22Rv1 (cell line): ENCODE measurements around the gene OXT.
"Not testable (repeated sequence)": the region's sequence is repeated elsewhere in the genome, so short reads cannot be mapped to it uniquely, and the experiment has no call there.

ENCODE experiments used
- H3K27ac ChIP-seq: fragments of 450-650 bp; 2 replicates; pipeline ENCODE4 v1.5.1; 2017
- ZFX ChIP-seq: fragments of 450-650 bp; IDR thresholded peaks from 2 replicates; pipeline ENCODE4 v1.6.1; 2017; ENCODE audit warnings: antibody characterized with exemption, borderline replicate concordance
- TF ChIP-seq, protein P1 (sequence below): fragments of 450-650 bp; IDR thresholded peaks from 2 replicates; pipeline ENCODE4 v1.5.1; 2017; ENCODE audit warnings: mild to moderate bottlenecking

Gene OXT

GRCh38 chr20:3045042-3045815, 26.2 kb upstream of the OXT start:
- H3K27ac ChIP-seq = peak overlapping the region; percentile 88
- no peak for TF ChIP-seq ZFX
- TF ChIP-seq, protein P1, sequence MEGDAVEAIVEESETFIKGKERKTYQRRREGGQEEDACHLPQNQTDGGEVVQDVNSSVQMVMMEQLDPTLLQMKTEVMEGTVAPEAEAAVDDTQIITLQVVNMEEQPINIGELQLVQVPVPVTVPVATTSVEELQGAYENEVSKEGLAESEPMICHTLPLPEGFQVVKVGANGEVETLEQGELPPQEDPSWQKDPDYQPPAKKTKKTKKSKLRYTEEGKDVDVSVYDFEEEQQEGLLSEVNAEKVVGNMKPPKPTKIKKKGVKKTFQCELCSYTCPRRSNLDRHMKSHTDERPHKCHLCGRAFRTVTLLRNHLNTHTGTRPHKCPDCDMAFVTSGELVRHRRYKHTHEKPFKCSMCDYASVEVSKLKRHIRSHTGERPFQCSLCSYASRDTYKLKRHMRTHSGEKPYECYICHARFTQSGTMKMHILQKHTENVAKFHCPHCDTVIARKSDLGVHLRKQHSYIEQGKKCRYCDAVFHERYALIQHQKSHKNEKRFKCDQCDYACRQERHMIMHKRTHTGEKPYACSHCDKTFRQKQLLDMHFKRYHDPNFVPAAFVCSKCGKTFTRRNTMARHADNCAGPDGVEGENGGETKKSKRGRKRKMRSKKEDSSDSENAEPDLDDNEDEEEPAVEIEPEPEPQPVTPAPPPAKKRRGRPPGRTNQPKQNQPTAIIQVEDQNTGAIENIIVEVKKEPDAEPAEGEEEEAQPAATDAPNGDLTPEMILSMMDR = no peak

GRCh38 chr20:3045816-3046676, 25.4 kb upstream of the OXT start, which contains the start of gene MRPS26:
Gene MRPS26, plus strand, starts transcription at chr20:3046052. Its CDS starts 17 bp downstream, at chr20:3046069.
- peak within 1 kb of the TSS; percentile 88 for H3K27ac ChIP-seq
- TF ChIP-seq, protein P1 = no peak
- TF ChIP-seq ZFX = peak; percentile 29; the same call in 1 of the 2 replicates

- TF ChIP-seq, protein P1 = no peak
- TF ChIP-seq ZFX = no peak
Measured at GRCh38 chr20:3046677-3047462, 24.6 kb upstream of the OXT start.

GRCh38 chr20:3047486-3048419, 23.7 kb upstream of the OXT start:
- H3K27ac ChIP-seq = peak overlapping the region; percentile 88
- TF ChIP-seq, protein P1 = no peak
- no peak for TF ChIP-seq ZFX

More at GRCh38 chr20:3046677-3047462, 24.6 kb upstream of the OXT start:
- peak overlapping the region; percentile 88 for H3K27ac ChIP-seq

DNA sequence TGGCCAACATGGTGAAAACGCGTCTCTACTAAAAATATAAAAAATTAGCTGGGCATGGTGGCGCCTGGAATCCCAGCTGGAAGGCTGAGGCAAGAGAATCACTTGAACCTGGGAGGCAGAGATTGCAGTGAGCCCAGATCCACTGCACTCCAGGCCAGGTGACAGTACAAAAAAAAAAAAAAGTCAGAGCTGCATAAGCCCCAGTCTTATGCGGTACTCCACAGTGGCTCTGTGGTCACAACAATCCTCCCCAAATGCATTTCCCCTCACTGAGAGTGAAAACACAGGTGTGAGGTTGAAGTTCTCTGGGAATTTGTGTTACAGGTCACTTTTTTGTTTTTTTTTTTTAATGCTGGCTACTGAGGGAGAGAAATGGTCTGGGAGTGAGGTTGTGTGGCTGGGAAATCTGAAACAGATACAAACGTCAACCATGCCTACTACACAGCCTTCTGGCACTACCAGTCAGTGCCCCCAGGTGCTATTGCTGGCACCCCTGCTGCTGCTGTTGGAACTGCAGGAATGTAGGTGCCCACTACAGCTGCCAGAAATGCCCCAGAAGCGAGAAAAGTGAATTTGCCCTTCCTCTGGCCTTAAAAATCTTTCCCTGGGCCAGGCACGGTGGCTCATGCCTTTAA, 19.9 kb upstream of the OXT start:
- no peak overlapping the region for H3K27ac ChIP-seq
- TF ChIP-seq, protein P1 = no peak
- no peak for TF ChIP-seq ZFX

DNA sequence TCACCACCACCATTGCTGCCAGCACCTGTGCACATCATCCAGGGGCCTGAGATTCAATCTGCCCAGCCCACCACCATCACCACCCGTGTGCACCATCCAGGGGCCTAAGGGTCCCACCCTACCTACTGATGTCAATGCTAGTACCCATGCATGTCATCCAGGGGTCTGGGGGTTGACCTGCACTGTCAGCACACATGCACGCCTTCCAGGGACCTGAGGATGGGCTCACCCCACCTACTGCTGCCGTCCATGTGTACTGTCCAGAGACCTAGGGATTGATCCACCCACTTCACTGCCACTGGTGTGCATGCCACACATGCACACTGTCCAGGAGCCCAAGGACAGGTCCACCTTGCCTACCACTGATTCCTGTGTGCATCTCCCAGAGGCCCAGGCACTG, 11.9 kb upstream of the OXT start:
- TF ChIP-seq, protein P1 = no peak
- no peak for TF ChIP-seq ZFX

DNA sequence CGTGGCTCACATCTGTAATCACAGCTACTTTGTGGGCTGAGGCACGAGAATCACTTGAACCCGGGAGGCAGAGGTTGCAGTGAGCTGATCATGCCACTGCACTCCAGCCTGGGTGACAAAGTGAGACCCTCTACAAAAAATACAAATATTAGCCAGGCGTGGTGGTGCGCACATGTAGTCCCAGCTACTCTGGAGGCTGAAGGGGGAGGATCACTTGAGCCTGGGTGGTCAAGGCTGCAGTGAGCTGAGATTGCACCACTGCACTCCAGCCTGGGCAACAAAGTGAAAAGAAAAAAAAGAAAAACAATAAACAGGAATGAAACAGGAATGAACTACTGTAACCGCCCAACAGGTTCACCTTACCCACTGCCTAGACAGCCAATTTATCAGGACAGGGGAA, 7.3 kb upstream of the OXT start:
- not testable (repeated sequence) for H3K27ac ChIP-seq

More for the DNA sequence above, 11.9 kb upstream of the OXT start:
- no peak overlapping the region for H3K27ac ChIP-seq
